ENCODE results near the gene FHAD1.

DNA sequence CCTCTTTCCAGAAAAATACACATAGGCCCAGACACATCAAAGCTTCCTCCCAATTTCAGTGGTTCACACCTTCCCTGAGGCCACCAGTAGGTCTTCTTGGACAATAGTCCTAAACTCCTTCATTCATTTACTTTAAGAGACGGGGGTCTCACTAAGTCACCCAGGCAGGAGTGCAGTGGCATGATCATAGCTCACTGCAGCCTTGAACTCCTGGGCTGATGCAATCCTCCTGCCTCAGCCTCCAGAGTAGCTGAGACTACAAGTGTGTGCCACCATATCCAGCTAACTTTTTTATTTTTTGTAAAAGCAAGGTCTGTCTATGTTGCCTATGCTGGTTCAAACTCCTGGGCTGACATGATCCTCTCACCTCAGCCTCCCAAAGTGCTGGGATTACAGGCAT lies 8.2 kb upstream of the FHAD1 start:
- no peak for TF ChIP-seq POLR2AphosphoS5 (IDR thresholded peaks at IDR 0.05; ENCODE audit: low read depth, low read length)
- TF ChIP-seq, protein P1, sequence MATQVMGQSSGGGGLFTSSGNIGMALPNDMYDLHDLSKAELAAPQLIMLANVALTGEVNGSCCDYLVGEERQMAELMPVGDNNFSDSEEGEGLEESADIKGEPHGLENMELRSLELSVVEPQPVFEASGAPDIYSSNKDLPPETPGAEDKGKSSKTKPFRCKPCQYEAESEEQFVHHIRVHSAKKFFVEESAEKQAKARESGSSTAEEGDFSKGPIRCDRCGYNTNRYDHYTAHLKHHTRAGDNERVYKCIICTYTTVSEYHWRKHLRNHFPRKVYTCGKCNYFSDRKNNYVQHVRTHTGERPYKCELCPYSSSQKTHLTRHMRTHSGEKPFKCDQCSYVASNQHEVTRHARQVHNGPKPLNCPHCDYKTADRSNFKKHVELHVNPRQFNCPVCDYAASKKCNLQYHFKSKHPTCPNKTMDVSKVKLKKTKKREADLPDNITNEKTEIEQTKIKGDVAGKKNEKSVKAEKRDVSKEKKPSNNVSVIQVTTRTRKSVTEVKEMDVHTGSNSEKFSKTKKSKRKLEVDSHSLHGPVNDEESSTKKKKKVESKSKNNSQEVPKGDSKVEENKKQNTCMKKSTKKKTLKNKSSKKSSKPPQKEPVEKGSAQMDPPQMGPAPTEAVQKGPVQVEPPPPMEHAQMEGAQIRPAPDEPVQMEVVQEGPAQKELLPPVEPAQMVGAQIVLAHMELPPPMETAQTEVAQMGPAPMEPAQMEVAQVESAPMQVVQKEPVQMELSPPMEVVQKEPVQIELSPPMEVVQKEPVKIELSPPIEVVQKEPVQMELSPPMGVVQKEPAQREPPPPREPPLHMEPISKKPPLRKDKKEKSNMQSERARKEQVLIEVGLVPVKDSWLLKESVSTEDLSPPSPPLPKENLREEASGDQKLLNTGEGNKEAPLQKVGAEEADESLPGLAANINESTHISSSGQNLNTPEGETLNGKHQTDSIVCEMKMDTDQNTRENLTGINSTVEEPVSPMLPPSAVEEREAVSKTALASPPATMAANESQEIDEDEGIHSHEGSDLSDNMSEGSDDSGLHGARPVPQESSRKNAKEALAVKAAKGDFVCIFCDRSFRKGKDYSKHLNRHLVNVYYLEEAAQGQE (IDR thresholded peaks at IDR 0.05; ENCODE audit: insufficient read depth in 1 of 2, low read depth in 2 of 2, low read length in 2 of 2): no peak
